H9 (cell line): ENCODE results near the gene THSD4. TPM values are rescaled to one million over a fixed set of nuclear protein-coding genes. Genes with fewer than 3 reads are reported as not detected.

Experiments
- DNase-seq: peaks from one replicate; pipeline ENCODE4 v3.0.0-alpha.2; 2017
- H2AFZ ChIP-seq: one replicate; pipeline ENCODE4 v1.6.1; 2013; ENCODE audit warnings: mild to moderate bottlenecking, low read length, control low read depth, moderate library complexity
- H2AK5ac ChIP-seq: 2 replicates; pipeline ENCODE4 v1.6.1; 2013; ENCODE audit warnings: low read length, control low read depth, mixed read lengths; ENCODE audit not compliant: insufficient read length
- H2BK120ac ChIP-seq: one replicate; pipeline ENCODE4 v1.6.1; 2013; ENCODE audit warnings: low read depth, mild to moderate bottlenecking, low read length, control low read depth, inconsistent platforms; ENCODE audit not compliant: poor library complexity, severe bottlenecking
- H2BK12ac ChIP-seq: 2 replicates; pipeline ENCODE4 v1.6.1; 2013; ENCODE audit warnings: low read length, control low read depth, mixed read lengths, low read depth; ENCODE audit not compliant: insufficient read length
- H2BK15ac ChIP-seq: 2 replicates; pipeline ENCODE4 v1.6.1; 2013; ENCODE audit warnings: low read depth, low read length, control low read depth
- H2BK20ac ChIP-seq: one replicate; pipeline ENCODE4 v1.6.1; 2013; ENCODE audit warnings: low read depth, mild to moderate bottlenecking, low read length, control low read depth, inconsistent platforms; ENCODE audit not compliant: poor library complexity, severe bottlenecking
- H2BK5ac ChIP-seq: 2 replicates; pipeline ENCODE4 v1.6.1; 2013; ENCODE audit warnings: low read length, control low read depth, mixed read lengths; ENCODE audit not compliant: insufficient read length
- H3K14ac ChIP-seq: 2 replicates; pipeline ENCODE4 v1.6.1; 2013; ENCODE audit warnings: low read length, control low read depth; ENCODE audit not compliant: insufficient read depth
- H3K18ac ChIP-seq: 2 replicates; pipeline ENCODE4 v1.6.1; 2013; ENCODE audit warnings: low read depth, mild to moderate bottlenecking, mixed read lengths, low read length, control low read depth; ENCODE audit not compliant: insufficient read length
- H3K23ac ChIP-seq: 2 replicates; pipeline ENCODE4 v1.6.1; 2013; ENCODE audit warnings: low read length, control low read depth, mixed read lengths, low read depth; ENCODE audit not compliant: insufficient read length
- H3K23me2 ChIP-seq: 2 replicates; pipeline ENCODE4 v1.6.1; 2013; ENCODE audit warnings: low read depth, mild to moderate bottlenecking, mixed read lengths, low read length, control low read depth; ENCODE audit not compliant: insufficient read length, poor library complexity, severe bottlenecking
- H3K27ac ChIP-seq: 2 replicates; pipeline ENCODE4 v1.5.1; 2013; ENCODE audit warnings: low read length, control low read depth, mixed read lengths, low read depth; ENCODE audit not compliant: insufficient read length
- H3K27me3 ChIP-seq: 2 replicates; pipeline ENCODE4 v1.6.1; 2013; ENCODE audit warnings: low read length, control low read depth, inconsistent platforms; ENCODE audit not compliant: insufficient read depth
- H3K4ac ChIP-seq: 2 replicates; pipeline ENCODE4 v1.6.1; 2013; ENCODE audit warnings: low read depth, mild to moderate bottlenecking, control low read depth, inconsistent platforms, low read length, moderate library complexity
- H3K4me1 ChIP-seq: 2 replicates; pipeline ENCODE4 v1.6.1; 2013; ENCODE audit warnings: low read length, control low read depth, inconsistent platforms; ENCODE audit not compliant: insufficient read depth
- H3K4me2 ChIP-seq: 2 replicates; pipeline ENCODE4 v1.6.1; 2013; ENCODE audit warnings: low read length, control low read depth, mixed read lengths; ENCODE audit not compliant: insufficient read length, insufficient read depth
- H3K56ac ChIP-seq: 2 replicates; pipeline ENCODE4 v1.6.1; 2013; ENCODE audit warnings: low read depth, mild to moderate bottlenecking, mixed read lengths, low read length, control low read depth; ENCODE audit not compliant: insufficient read length
- H3K79me1 ChIP-seq: 2 replicates; pipeline ENCODE4 v1.6.1; 2013; ENCODE audit warnings: low read depth, mild to moderate bottlenecking, moderate library complexity, low read length, control low read depth, inconsistent platforms; ENCODE audit not compliant: insufficient read depth, poor library complexity, severe bottlenecking
- H3K79me2 ChIP-seq: 2 replicates; pipeline ENCODE4 v1.6.1; 2013; ENCODE audit warnings: low read length, control low read depth, inconsistent platforms; ENCODE audit not compliant: insufficient read depth
- H3K9ac ChIP-seq: 2 replicates; pipeline ENCODE4 v1.6.1; 2013; ENCODE audit warnings: low read length, control low read depth, mixed read lengths; ENCODE audit not compliant: insufficient read length; ENCODE audit errors: extremely low read depth
- H3K9me3 ChIP-seq: one replicate; pipeline ENCODE4 v1.6.1; 2013; ENCODE audit warnings: low read depth, low read length, inconsistent platforms; ENCODE audit not compliant: control insufficient read depth
- H3T11ph ChIP-seq: one replicate; pipeline ENCODE4 v1.6.1; 2013; ENCODE audit warnings: mild to moderate bottlenecking, low read length, control low read depth, inconsistent platforms
- H4K20me1 ChIP-seq: one replicate; pipeline ENCODE4 v1.6.1; 2013; ENCODE audit not compliant: control insufficient read depth, insufficient read length, insufficient read depth
- H4K5ac ChIP-seq: 2 replicates; pipeline ENCODE4 v1.6.1; 2013; ENCODE audit warnings: low read depth, mild to moderate bottlenecking, mixed read lengths, low read length, control low read depth; ENCODE audit not compliant: insufficient read length
- H4K8ac ChIP-seq: replicated peaks from 2 replicates; pipeline ENCODE4 v1.6.1; 2013; ENCODE audit warnings: low read length, control low read depth, mixed read lengths, low read depth; ENCODE audit not compliant: insufficient read length
- H4K91ac ChIP-seq: 2 replicates; pipeline ENCODE4 v1.6.1; 2013; ENCODE audit warnings: low read depth, mild to moderate bottlenecking, moderate library complexity, mixed read lengths, low read length, control low read depth; ENCODE audit not compliant: insufficient read length
- H3K27ac Mint-ChIP-seq, 3 experiments: 2 replicates in 2 of 3; 3 replicates in 1 of 3; pipeline ENCODE4 v1.8.0; 2020 to 2021; ENCODE audit warnings: mixed read lengths in 3 of 3, mild to moderate bottlenecking in 1 of 3, moderate library complexity in 1 of 3
- H3K27me3 Mint-ChIP-seq: 2 replicates; pipeline ENCODE4 v1.8.0; 2021; ENCODE audit warnings: low read depth, mild to moderate bottlenecking, moderate library complexity, mixed read lengths
- H3K36me3 Mint-ChIP-seq, 3 experiments: 2 replicates in 2 of 3; 3 replicates in 1 of 3; pipeline ENCODE4 v1.8.0; 2020 to 2021; ENCODE audit warnings: low read depth in 3 of 3, mixed read lengths in 3 of 3; ENCODE audit not compliant: insufficient read depth in 1 of 3
- H3K4me1 Mint-ChIP-seq, 2 experiments: 2 replicates each; pipeline ENCODE4 v1.8.0; 2020; ENCODE audit warnings: mixed read lengths in 2 of 2
- H3K4me3 Mint-ChIP-seq, 2 experiments: 2 replicates in 1 of 2; 3 replicates in 1 of 2; pipeline ENCODE4 v1.8.0; 2020 to 2021; ENCODE audit warnings: mild to moderate bottlenecking in 2 of 2, mixed read lengths in 2 of 2, moderate library complexity in 1 of 2
- H3K9me3 Mint-ChIP-seq, 2 experiments: 2 replicates in 1 of 2; 3 replicates in 1 of 2; pipeline ENCODE4 v1.8.0; 2020; ENCODE audit warnings: mild to moderate bottlenecking in 2 of 2, mixed read lengths in 2 of 2, moderate library complexity in 1 of 2
- WGBS: extraction: QIAGEN DNeasy Blood & Tissue Kit; methylation state at CpG from one replicate; pipeline ENCODE4 v1.1.7; 2013; ENCODE audit warnings: missing lambda C conversion rate, low lambda C conversion rate, mixed read lengths; ENCODE audit not compliant: insufficient read length; ENCODE audit errors: extremely low coverage; 5-methylcytosine and 5-hydroxymethylcytosine counted together
- total RNA-seq: library from RNA; stranded (reverse); gene quantifications from 2 replicates; pipeline ENCODE4 v1.2.1, GENCODE V29; 2021
- TF ChIP-seq, protein P1 (sequence below): fragments of 200-600 bp; sonication (generic); conservative IDR thresholded peaks from 3 replicates; pipeline ENCODE4 v1.8.0; 2021; ENCODE audit warnings: antibody characterized with exemption, mild to moderate bottlenecking

The THSD4 gene
- total RNA-seq, 1 experiment from 2014 or later = 5.5 TPM

DNA sequence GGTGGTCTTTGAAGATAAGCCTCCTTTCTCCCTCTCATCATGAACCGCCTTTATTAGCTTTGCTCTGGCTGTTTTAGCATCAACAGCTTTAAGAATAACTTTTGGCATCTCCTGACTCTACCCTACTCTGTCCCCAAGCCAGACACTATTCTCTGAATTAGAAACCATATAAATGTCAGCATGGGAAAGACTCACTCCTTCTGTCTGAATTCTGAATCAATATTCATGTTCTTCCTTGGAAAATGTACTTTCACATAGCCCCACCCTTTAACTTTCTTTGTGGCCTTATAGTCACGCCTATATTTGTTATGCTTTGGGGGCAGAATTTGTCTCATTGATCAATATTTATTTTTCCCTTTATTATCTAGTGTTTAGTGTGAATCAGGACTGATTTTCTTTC, 563.3 kb downstream of the THSD4 start:
- H3K27ac ChIP-seq = no peak overlapping the region
- no peak overlapping the region for H4K91ac ChIP-seq
- H2BK120ac ChIP-seq = no peak overlapping the region
- TF ChIP-seq, protein P1, sequence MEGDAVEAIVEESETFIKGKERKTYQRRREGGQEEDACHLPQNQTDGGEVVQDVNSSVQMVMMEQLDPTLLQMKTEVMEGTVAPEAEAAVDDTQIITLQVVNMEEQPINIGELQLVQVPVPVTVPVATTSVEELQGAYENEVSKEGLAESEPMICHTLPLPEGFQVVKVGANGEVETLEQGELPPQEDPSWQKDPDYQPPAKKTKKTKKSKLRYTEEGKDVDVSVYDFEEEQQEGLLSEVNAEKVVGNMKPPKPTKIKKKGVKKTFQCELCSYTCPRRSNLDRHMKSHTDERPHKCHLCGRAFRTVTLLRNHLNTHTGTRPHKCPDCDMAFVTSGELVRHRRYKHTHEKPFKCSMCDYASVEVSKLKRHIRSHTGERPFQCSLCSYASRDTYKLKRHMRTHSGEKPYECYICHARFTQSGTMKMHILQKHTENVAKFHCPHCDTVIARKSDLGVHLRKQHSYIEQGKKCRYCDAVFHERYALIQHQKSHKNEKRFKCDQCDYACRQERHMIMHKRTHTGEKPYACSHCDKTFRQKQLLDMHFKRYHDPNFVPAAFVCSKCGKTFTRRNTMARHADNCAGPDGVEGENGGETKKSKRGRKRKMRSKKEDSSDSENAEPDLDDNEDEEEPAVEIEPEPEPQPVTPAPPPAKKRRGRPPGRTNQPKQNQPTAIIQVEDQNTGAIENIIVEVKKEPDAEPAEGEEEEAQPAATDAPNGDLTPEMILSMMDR = no peak
- no peak overlapping the region for H2BK20ac ChIP-seq
- H3K9me3 Mint-ChIP-seq = no peaks in the 10 kb centered on the region
- WGBS = no CpG with 5 or more reads among the region's 2 CpGs
- H2AFZ ChIP-seq = no peak overlapping the region
- H3K4me1 ChIP-seq = peaks cover 12% of the 10 kb centered on the region
- H3K4me3 Mint-ChIP-seq = no peak overlapping the region
- H3K27me3 ChIP-seq = no peaks in the 10 kb centered on the region
- no peaks in the 10 kb centered on the region for H3K79me1 ChIP-seq
- H3K56ac ChIP-seq = no peak overlapping the region
- H4K8ac ChIP-seq = no peak overlapping the region
- no peak overlapping the region for H3K18ac ChIP-seq
- H4K20me1 ChIP-seq = no peaks in the 10 kb centered on the region
- no peak for DNase-seq
- H3K79me2 ChIP-seq = no peaks in the 10 kb centered on the region
- no peak overlapping the region for H3K9ac ChIP-seq
- no peaks in the 10 kb centered on the region for H3K23me2 ChIP-seq
- no peak overlapping the region for H3K23ac ChIP-seq
- H3K4me2 ChIP-seq = no peak overlapping the region
- no peak overlapping the region for H2BK12ac ChIP-seq
- H3K27me3 Mint-ChIP-seq = no peaks in the 10 kb centered on the region
- H3K27ac Mint-ChIP-seq = no peak overlapping the region
- H3K4ac ChIP-seq = no peak overlapping the region
- no peaks in the 10 kb centered on the region; a peak in 1 of 7 replicates for H3K36me3 Mint-ChIP-seq
- H2BK15ac ChIP-seq = no peak overlapping the region
- H3T11ph ChIP-seq = no peak overlapping the region
- H4K5ac ChIP-seq = no peak overlapping the region
- no peak overlapping the region for H2AK5ac ChIP-seq
- no peak overlapping the region for H2BK5ac ChIP-seq
- no peak overlapping the region for H3K14ac ChIP-seq
- peaks cover 39 to 50% of the 10 kb centered on the region in 2 experiments for H3K4me1 Mint-ChIP-seq
- no peaks in the 10 kb centered on the region for H3K9me3 ChIP-seq
